HCT116 (cell line): ENCODE data around the gene MUSK. TPM values are rescaled to one million over a fixed set of nuclear protein-coding genes. Genes with fewer than 3 reads are reported as not detected.
A peak's percentile ranks its signal among the peaks of the same experiment; 100 is the strongest.

Experiments used
- ATAC-seq: fragments of 200-7000 bp; cut with Tn5 transposase; 2 replicates; pipeline ENCODE4 v1.9.1; 2020; ENCODE audit warnings: mild to moderate bottlenecking, moderate library complexity
- BruUV-seq: library from RNA; stranded (reverse); fragments of 400-500 nt; replicated peaks from 2 replicates; lab custom pipeline; 2021; lab: Mats Ljungman, UMichigan
- CTCF ChIA-PET: fragments of 300-600 bp; sonication (Branson Sonifier 250); formaldehyde crosslinking; loops from one replicate; lab custom pipeline; 2021; ENCODE audit warnings: antibody characterized with exemption; lab: Charles Lee
- POLR2A ChIA-PET: fragments of 300-600, 350-600 bp; sonication (Branson Sonifier 250); formaldehyde crosslinking; loops from one replicate; lab custom pipeline; 2021; ENCODE audit warnings: antibody characterized with exemption; lab: Charles Lee
- RAD21 ChIA-PET, 2 experiments: fragments of 300-600 bp; sonication (Branson Sonifier 250); formaldehyde crosslinking; loops; one replicate each; lab custom pipeline; 2023; ENCODE audit warnings: low total read pairs in 2 of 2; ENCODE audit not compliant: uncharacterized antibody in 2 of 2, unreplicated experiment in 2 of 2, low non-redundant PET in 1 of 2; lab: Charles Lee
- DNase-seq: peaks from one replicate; pipeline ENCODE4 v3.0.0-alpha.2; 2010; ENCODE audit warnings: low read depth, low spot score
- H2AFZ ChIP-seq: fragments of 200-600 bp; shearing (Covaris generic), sonication (generic); 2 replicates; pipeline ENCODE4 v1.6.1; 2017; ENCODE audit warnings: low read depth, mixed run types, mixed read lengths, antibody characterized with exemption, low read length; ENCODE audit not compliant: poor library complexity, severe bottlenecking
- H3K27ac ChIP-seq: 2 replicates; pipeline ENCODE4 v1.5.1; 2012; ENCODE audit warnings: low read depth, low read length
- H3K27me3 ChIP-seq: fragments of 200-600 bp; sonication (generic); 2 replicates; pipeline ENCODE4 v1.6.1; 2016; ENCODE audit warnings: mixed run types, low read length, mixed read lengths; ENCODE audit not compliant: insufficient read depth
- H3K36me3 ChIP-seq, 2 experiments: fragments of 200-500 bp in 1 of 2; fragments of 200-600 bp in 1 of 2; sonication (Bioruptor generic) in 1 of 2; sonication (generic) in 1 of 2; 2 replicates each; pipeline versions ENCODE4 v1.5.1 to v1.6.1; 2014 to 2016; ENCODE audit warnings: low read length in 2 of 2, inconsistent platforms in 1 of 2, mixed read lengths in 1 of 2, mixed run types in 1 of 2; ENCODE audit not compliant: insufficient read depth in 2 of 2, control insufficient read depth in 1 of 2
- H3K4me1 ChIP-seq, 2 experiments: fragments of 200-600 bp in 1 of 2; sonication (generic) in 1 of 2; 2 replicates each; pipeline versions ENCODE4 v1.5.1 to v1.6.1; 2012 to 2017; ENCODE audit warnings: low read length in 2 of 2, inconsistent platforms in 1 of 2, mild to moderate bottlenecking in 1 of 2, mixed read lengths in 1 of 2, mixed run types in 1 of 2, moderate library complexity in 1 of 2; ENCODE audit not compliant: insufficient read depth in 2 of 2, control insufficient read depth in 1 of 2
- H3K4me2 ChIP-seq: fragments of 200-600 bp; sonication (generic); 2 replicates; pipeline ENCODE4 v1.6.1; 2017; ENCODE audit warnings: mixed run types, low read length, mixed read lengths
- H3K4me3 ChIP-seq, 2 experiments: fragments of 200-600 bp in 1 of 2; sonication (generic) in 1 of 2; replicated peaks in 1 of 2; 2 replicates each; pipeline ENCODE4 v1.5.1; 2011 to 2016; ENCODE audit warnings: low read length in 2 of 2, control low read depth in 1 of 2, low read depth in 1 of 2, mild to moderate bottlenecking in 1 of 2, mixed read lengths in 1 of 2, mixed run types in 1 of 2
- H3K79me2 ChIP-seq: fragments of 200-600 bp; sonication (generic); 2 replicates; pipeline ENCODE4 v1.6.1; 2017; ENCODE audit warnings: mild to moderate bottlenecking, mixed run types, low read length, moderate library complexity, mixed read lengths; ENCODE audit not compliant: insufficient read depth
- H3K9ac ChIP-seq: fragments of 200-600 bp; sonication (generic); 2 replicates; pipeline ENCODE4 v1.6.1; 2016; ENCODE audit warnings: low read length, mixed read lengths
- H3K9me2 ChIP-seq: fragments of 200-600 bp; sonication (generic), shearing (Covaris generic); 2 replicates; pipeline ENCODE4 v1.6.1; 2017; ENCODE audit warnings: mixed run types, mild to moderate bottlenecking, moderate library complexity; ENCODE audit not compliant: insufficient read depth
- H3K9me3 ChIP-seq, 2 experiments: fragments of 200-500 bp in 1 of 2; fragments of 200-600 bp in 1 of 2; sonication (Bioruptor generic) in 1 of 2; sonication (generic) in 1 of 2; 2 replicates each; pipeline ENCODE4 v1.6.1; 2014 to 2017; ENCODE audit warnings: low read length in 2 of 2, mixed read lengths in 2 of 2, inconsistent platforms in 1 of 2, low read depth in 1 of 2, mild to moderate bottlenecking in 1 of 2, mixed run types in 1 of 2, moderate library complexity in 1 of 2; ENCODE audit not compliant: control insufficient read depth in 1 of 2, insufficient read depth in 1 of 2
- H4K20me1 ChIP-seq: fragments of 200-600 bp; sonication (generic), shearing (Covaris generic); 2 replicates; pipeline ENCODE4 v1.6.1; 2017; ENCODE audit warnings: mixed run types, mild to moderate bottlenecking, moderate library complexity; ENCODE audit not compliant: insufficient read depth
- CEBPB ChIP-seq: IDR thresholded peaks from 2 replicates; pipeline ENCODE4 v1.6.1; 2012; ENCODE audit warnings: low read depth
- EGR1 ChIP-seq: IDR thresholded peaks from 2 replicates; pipeline ENCODE4 v1.6.1; 2012; ENCODE audit warnings: low read depth
- ELF1 ChIP-seq: IDR thresholded peaks from 2 replicates; pipeline ENCODE4 v1.6.1; 2012; ENCODE audit warnings: low read depth, borderline replicate concordance
- EZH2 ChIP-seq: fragments of 200-600 bp; sonication (generic); IDR thresholded peaks from 2 replicates; pipeline ENCODE4 v1.6.1; 2017; ENCODE audit warnings: antibody characterized with exemption, mixed run types
- RAD21 ChIP-seq: IDR thresholded peaks from 2 replicates; pipeline ENCODE4 v1.6.1; 2012; ENCODE audit warnings: low read depth, mild to moderate bottlenecking
- TCF7L2 ChIP-seq: IDR thresholded peaks from 2 replicates; pipeline ENCODE4 v1.7.0; 2011; ENCODE audit warnings: borderline replicate concordance, inconsistent platforms; ENCODE audit not compliant: insufficient read depth, insufficient read length; ENCODE audit errors: extremely low read depth
- intact Hi-C: fragments of 100-400 bp; cut with micrococcal nuclease; formaldehyde crosslinking; loops from 2 replicates; pipeline ENCODE4 v1.10.0; 2022
- total RNA-seq: library from RNA; stranded (reverse); gene quantifications from one replicate; pipeline ENCODE4 v1.2.1, GENCODE V29; 2021; ENCODE audit not compliant: unreplicated experiment
- TF ChIP-seq, protein P1 (sequence below), 3 experiments: fragments of 200-600 bp in 1 of 3; sonication (generic) in 1 of 3; IDR thresholded peaks in 2 of 3; conservative IDR thresholded peaks in 1 of 3; 2 replicates each; pipeline ENCODE4 v1.5.1; 2012 to 2017; ENCODE audit warnings: low read depth in 2 of 3, low read length in 2 of 3, antibody characterized with exemption in 1 of 3, borderline replicate concordance in 1 of 3, control low read depth in 1 of 3, mild to moderate bottlenecking in 1 of 3, mixed read lengths in 1 of 3, mixed run types in 1 of 3, moderate library complexity in 1 of 3; ENCODE audit not compliant: insufficient read depth in 1 of 3

MUSK gene
- total RNA-seq, 1 experiment from 2014 or later: not detected

DNA sequence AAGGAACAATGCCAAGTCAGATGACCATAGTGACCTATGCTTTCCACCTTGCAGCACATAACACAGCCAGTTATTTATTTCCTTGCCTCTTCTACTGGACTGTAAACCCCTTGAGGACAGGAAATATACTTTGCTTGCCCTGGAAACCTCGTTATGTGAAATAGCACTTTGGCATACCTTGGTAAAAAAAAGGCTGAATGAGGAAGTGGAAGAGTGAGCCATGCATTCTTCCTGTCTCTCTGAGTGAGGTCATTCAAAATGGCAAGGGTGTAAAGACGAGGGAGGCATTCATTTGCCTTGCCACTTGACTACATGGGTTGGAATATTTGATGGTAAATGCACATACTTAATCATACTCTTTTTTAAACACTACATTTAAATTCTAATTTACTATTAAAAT lies 46.2 kb upstream of the MUSK start:
- RAD21 ChIA-PET: interaction anchor here in 1 of 2 experiments (0.7 to 1.7 kb wide), 2 partner anchors 195 to 1039 kb away, joined by 3 to 6 read pairs; partner anchors contain the start of gene GNG10
- H3K4me3 ChIP-seq: no peak overlapping the region
- POLR2A ChIA-PET: interaction anchor here (0.9 kb wide), 1 partner anchor 439 kb away, joined by 3 read pairs; no protein-coding TSS in a partner anchor
- no peaks in the 10 kb centered on the region for H3K27me3 ChIP-seq
- H3K9ac ChIP-seq: no peak overlapping the region
- TF ChIP-seq CEBPB (no peak), ELF1 (no peak), EGR1 (no peak), TCF7L2 (no peak)
- TF ChIP-seq, protein P1, sequence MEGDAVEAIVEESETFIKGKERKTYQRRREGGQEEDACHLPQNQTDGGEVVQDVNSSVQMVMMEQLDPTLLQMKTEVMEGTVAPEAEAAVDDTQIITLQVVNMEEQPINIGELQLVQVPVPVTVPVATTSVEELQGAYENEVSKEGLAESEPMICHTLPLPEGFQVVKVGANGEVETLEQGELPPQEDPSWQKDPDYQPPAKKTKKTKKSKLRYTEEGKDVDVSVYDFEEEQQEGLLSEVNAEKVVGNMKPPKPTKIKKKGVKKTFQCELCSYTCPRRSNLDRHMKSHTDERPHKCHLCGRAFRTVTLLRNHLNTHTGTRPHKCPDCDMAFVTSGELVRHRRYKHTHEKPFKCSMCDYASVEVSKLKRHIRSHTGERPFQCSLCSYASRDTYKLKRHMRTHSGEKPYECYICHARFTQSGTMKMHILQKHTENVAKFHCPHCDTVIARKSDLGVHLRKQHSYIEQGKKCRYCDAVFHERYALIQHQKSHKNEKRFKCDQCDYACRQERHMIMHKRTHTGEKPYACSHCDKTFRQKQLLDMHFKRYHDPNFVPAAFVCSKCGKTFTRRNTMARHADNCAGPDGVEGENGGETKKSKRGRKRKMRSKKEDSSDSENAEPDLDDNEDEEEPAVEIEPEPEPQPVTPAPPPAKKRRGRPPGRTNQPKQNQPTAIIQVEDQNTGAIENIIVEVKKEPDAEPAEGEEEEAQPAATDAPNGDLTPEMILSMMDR (IDR thresholded peaks at IDR 0.05 in 2 of 3, conservative IDR thresholded peaks at IDR 0.05 in 1 of 3; ENCODE audit: borderline replicate concordance in 1 of 3, insufficient read depth in 1 of 3, low read depth in 2 of 3, low read length in 2 of 3): no peak
- BruUV-seq: no TSS peak
- no peak for DNase-seq
- no peak for ATAC-seq
- H3K9me2 ChIP-seq: no peaks in the 10 kb centered on the region
- intact Hi-C loops: loop anchor here (2.0 to 5.0 kb wide), 2 partner anchors 196 to 675 kb away; no protein-coding TSS in a partner anchor
- no peak overlapping the region for H3K27ac ChIP-seq
- H3K4me1 ChIP-seq: no peaks in the 10 kb centered on the region
- no peaks in the 10 kb centered on the region for H3K36me3 ChIP-seq
- CTCF ChIA-PET: interaction anchor here (1.7 to 2.3 kb wide), 3 partner anchors 10 to 438 kb away, joined by 9 to 34 read pairs (median 27); no protein-coding TSS in a partner anchor
- no peaks in the 10 kb centered on the region for H3K9me3 ChIP-seq
- no peak overlapping the region for H2AFZ ChIP-seq
- no peaks in the 10 kb centered on the region for H3K79me2 ChIP-seq
- H4K20me1 ChIP-seq: no peaks in the 10 kb centered on the region
- H3K4me2 ChIP-seq: no peak overlapping the region

DNA sequence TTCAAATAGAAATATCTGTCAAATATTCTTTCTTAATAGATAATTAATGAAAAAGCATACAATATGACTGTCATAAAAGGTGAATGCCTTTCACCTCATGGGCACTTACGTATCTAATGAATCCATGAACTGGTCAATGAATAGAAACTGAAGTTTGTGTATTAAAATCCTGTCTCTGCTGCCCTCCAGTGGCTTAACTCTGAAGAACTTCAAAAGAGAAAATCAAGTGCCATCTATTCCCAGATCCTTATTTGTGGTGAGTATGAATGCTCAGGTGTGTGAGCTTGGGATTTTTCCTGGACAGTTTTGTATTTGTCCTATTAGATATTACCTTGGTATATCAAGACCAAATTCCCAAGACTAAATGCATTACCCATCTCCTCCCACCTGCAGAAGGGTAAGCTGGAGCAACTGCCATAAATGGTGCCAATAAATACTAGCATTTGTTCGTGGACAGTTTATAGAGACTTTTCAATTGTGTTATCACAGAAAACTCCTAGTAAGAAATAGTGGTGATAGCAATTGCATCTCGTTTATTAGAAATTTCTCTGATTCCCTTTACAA lies 45.0 kb upstream of the MUSK start:
- Histone ChIP-seq H3K4me2 (no peak overlapping the region), H2AFZ (peak overlapping the region; percentile 44), H3K79me2 (no peaks in the 10 kb centered on the region), H3K4me1 (no peaks in the 10 kb centered on the region), H3K4me3 (no peak overlapping the region), H3K9me3 (no peaks in the 10 kb centered on the region), H3K36me3 (no peaks in the 10 kb centered on the region), H4K20me1 (no peaks in the 10 kb centered on the region), H3K27me3 (no peaks in the 10 kb centered on the region)
- DNase-seq (peak; percentile 66), ATAC-seq (peak; percentile 81)
- POLR2A ChIA-PET: interaction anchor here (0.9 kb wide), 1 partner anchor 440 kb away, joined by 3 read pairs; no protein-coding TSS in a partner anchor
- RAD21 ChIA-PET: interaction anchor here (0.9 to 1.7 kb wide), 4 partner anchors 195 to 440 kb away, joined by 6 to 10 read pairs (median 6); no protein-coding TSS in a partner anchor
- BruUV-seq: no TSS peak
- CTCF ChIA-PET: interaction anchor here (0.6 to 2.3 kb wide), 19 partner anchors 12 to 1049 kb away, joined by 3 to 34 read pairs (median 4); partner anchors contain the start of gene TXN
- intact Hi-C loops: loop anchor here (1.0 to 5.0 kb wide), 5 partner anchors 171 to 674 kb away; no protein-coding TSS in a partner anchor
- TF ChIP-seq EZH2 (no peak), RAD21 (peak; percentile 87)
- TF ChIP-seq, protein P1 (IDR thresholded peaks at IDR 0.05 in 2 of 3, conservative IDR thresholded peaks at IDR 0.05 in 1 of 3; ENCODE audit: borderline replicate concordance in 1 of 3, insufficient read depth in 1 of 3, low read depth in 2 of 3, low read length in 2 of 3): peak; percentile 45 to 83 (median 69); a peak in 5 of 6 replicates
- TF ChIP-seq, all 23 proteins: peak for 2
- no peak overlapping the region for H3K27ac ChIP-seq
- no peaks in the 10 kb centered on the region for H3K9me2 ChIP-seq
- H3K9ac ChIP-seq: no peak overlapping the region
